Stomach (tissue), 4 donors: ENCODE results near the gene GJC1.

Source experiments
- CTCF ChIP-seq, 7 experiments: fragments of 450-650 bp in 4 of 7; fragments of 200-600 bp in 3 of 7; sonication (generic) in 3 of 7; IDR thresholded peaks; one replicate each; pipeline ENCODE4 v1.5.1; 2016 to 2019; ENCODE audit warnings: antibody characterized with exemption in 7 of 7, control low read depth in 2 of 7, mild to moderate bottlenecking in 1 of 7
- POLR2A ChIP-seq, 4 donors: fragments of 450-650 bp; IDR thresholded peaks; one replicate each; pipeline ENCODE4 v1.6.1; 2016; ENCODE audit warnings: antibody characterized with exemption in 4 of 4, control low read depth in 2 of 4, mild to moderate bottlenecking in 1 of 4, moderate library complexity in 1 of 4
- POLR2AphosphoS5 ChIP-seq, 3 donors: sonication (generic); formaldehyde crosslinking; IDR thresholded peaks; one replicate each; pipeline ENCODE4 v1.6.1; 2016; ENCODE audit warnings: antibody characterized with exemption in 3 of 3

- TF ChIP-seq CTCF (IDR thresholded peaks at IDR 0.05) (no peak), POLR2A (IDR thresholded peaks at IDR 0.05) (no peak), POLR2AphosphoS5 (IDR thresholded peaks at IDR 0.05) (no peak)
Measured at GRCh38 chr17:44758414-44759085, 71.5 kb downstream of the GJC1 start, which contains the start of gene ADAM11.
